ENCODE data around the gene PTAR1.
"Not testable (repeated sequence)": the region's sequence is repeated elsewhere in the genome, so short reads cannot be mapped to it uniquely, and the experiment has no call there.

The PTAR1 gene

GRCh38 chr9:69771775-69772418 is 12.1 kb upstream of the PTAR1 start:
- no peaks in the 10 kb centered on the region for H3K27me3 ChIP-seq (ENCODE audit: control insufficient read depth, insufficient read depth, low read length)
- no peak overlapping the region for H3K27ac ChIP-seq (ENCODE audit: low read depth, low read length)
- H3K4me3 ChIP-seq (ENCODE audit: low read length): no peak overlapping the region
- H3K36me3 ChIP-seq (ENCODE audit: control insufficient read depth, insufficient read depth, low read length): no peaks in the 10 kb centered on the region
- H3K9ac ChIP-seq (ENCODE audit: low read length): no peak overlapping the region
- H3K4me1 ChIP-seq (ENCODE audit: control insufficient read depth, insufficient read depth, low read length): no peaks in the 10 kb centered on the region

DNA sequence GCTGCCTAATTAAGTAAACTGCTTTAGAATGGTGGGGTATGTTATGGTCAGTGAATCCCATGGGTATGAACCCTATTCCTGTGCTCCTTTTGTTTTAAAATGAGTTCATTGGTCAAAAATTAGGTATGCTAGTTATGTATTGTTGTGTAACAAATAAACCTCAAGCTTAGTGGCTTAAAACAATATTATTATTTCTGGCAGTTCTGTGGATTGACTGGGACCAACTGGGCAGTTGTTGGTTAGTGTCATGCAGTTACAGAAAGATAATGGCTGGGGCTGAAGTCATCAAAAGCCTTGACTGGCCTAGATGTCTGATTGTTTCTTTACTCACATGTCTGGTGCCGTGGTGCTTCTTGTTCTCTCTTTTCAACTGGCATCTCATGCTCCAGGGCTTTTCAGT is 8.9 kb upstream of the PTAR1 start:
- no peaks in the 10 kb centered on the region for H3K27me3 ChIP-seq (ENCODE audit: control insufficient read depth, insufficient read depth, low read length)
- no peaks in the 10 kb centered on the region for H3K4me1 ChIP-seq (ENCODE audit: control insufficient read depth, insufficient read depth, low read length)
- no peak overlapping the region for H3K4me3 ChIP-seq (ENCODE audit: low read length)

GRCh38 chr9:69768101-69768500 is 8.3 kb upstream of the PTAR1 start:
- Histone ChIP-seq H3K4me3 (ENCODE audit: low read length) (no peak overlapping the region), H3K4me1 (ENCODE audit: control insufficient read depth, insufficient read depth, low read length) (no peaks in the 10 kb centered on the region), H3K36me3 (ENCODE audit: control insufficient read depth, insufficient read depth, low read length) (no peaks in the 10 kb centered on the region), H3K27me3 (ENCODE audit: control insufficient read depth, insufficient read depth, low read length) (no peaks in the 10 kb centered on the region), H3K27ac (ENCODE audit: low read depth, low read length) (no peak overlapping the region), H3K9ac (ENCODE audit: low read length) (no peak overlapping the region)

More for the DNA sequence above, 8.9 kb upstream of the PTAR1 start:
- H3K9ac ChIP-seq (ENCODE audit: low read length): no peak overlapping the region
- H3K36me3 ChIP-seq (ENCODE audit: control insufficient read depth, insufficient read depth, low read length): no peaks in the 10 kb centered on the region
- no peak overlapping the region for H3K27ac ChIP-seq (ENCODE audit: low read depth, low read length)

DNA sequence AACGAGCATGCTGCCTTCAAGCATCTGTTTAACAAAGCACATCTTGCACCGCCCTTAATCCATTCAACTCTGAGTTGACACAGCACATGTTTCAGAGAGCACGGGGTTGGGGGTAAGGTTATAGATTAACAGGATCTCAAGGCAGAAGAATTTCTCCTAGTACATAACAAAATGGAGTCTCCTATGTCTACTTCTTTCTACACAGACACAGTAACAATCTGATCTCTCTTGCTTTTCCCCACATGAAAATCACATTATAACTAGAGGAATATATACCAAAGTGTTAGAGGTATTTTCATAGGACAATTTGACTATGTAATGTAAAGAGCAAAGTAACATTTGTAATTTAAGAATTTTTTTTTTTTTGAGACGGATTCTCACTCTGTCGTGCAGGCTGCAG is 4.1 kb upstream of the PTAR1 start:
- not testable (repeated sequence) for H3K36me3 ChIP-seq (ENCODE audit: control insufficient read depth, insufficient read depth, low read length)

GRCh38 chr9:69762527-69762926 is 2.7 kb upstream of the PTAR1 start:
- Histone ChIP-seq H3K27me3 (ENCODE audit: control insufficient read depth, insufficient read depth, low read length) (no peaks in the 10 kb centered on the region), H3K4me3 (ENCODE audit: low read length) (no peak overlapping the region), H3K9ac (ENCODE audit: low read length) (no peak overlapping the region), H3K27ac (ENCODE audit: low read depth, low read length) (no peak overlapping the region), H3K4me1 (ENCODE audit: control insufficient read depth, insufficient read depth, low read length) (peaks cover 4% of the 10 kb centered on the region), H3K36me3 (ENCODE audit: control insufficient read depth, insufficient read depth, low read length) (no peaks in the 10 kb centered on the region)

More for the DNA sequence above, 4.1 kb upstream of the PTAR1 start:
- not testable (repeated sequence) for H3K4me1 ChIP-seq (ENCODE audit: control insufficient read depth, insufficient read depth, low read length); H3K27me3 ChIP-seq (ENCODE audit: control insufficient read depth, insufficient read depth, low read length); H3K4me3 ChIP-seq (ENCODE audit: low read length); H3K9ac ChIP-seq (ENCODE audit: low read length); H3K27ac ChIP-seq (ENCODE audit: low read depth, low read length)

DNA sequence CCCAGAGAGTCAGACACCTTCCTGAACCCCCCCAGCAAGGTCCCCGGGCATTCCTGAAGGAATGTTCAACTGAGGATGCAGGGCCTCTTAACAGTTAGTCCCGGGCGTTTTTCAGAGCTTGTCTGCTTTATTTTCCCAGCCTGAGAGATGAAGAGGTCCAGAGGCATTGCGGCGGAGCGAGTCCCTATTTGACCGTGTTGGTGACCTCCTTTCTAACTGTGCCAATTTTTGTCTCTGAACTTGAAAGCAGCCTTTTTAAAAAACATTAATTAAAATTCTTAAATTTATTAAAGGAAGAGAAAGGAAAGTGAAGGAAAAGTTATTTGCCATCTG is 433 bp upstream of the PTAR1 start:
- Histone ChIP-seq H3K27me3 (ENCODE audit: control insufficient read depth, insufficient read depth, low read length) (no peaks in the 10 kb centered on the region), H3K36me3 (ENCODE audit: control insufficient read depth, insufficient read depth, low read length) (no peaks in the 10 kb centered on the region), H3K4me3 (ENCODE audit: low read length) (peak overlapping the region; percentile 51), H3K9ac (ENCODE audit: low read length) (no peak overlapping the region), H3K27ac (ENCODE audit: low read depth, low read length) (peak overlapping the region; percentile 96), H3K4me1 (ENCODE audit: control insufficient read depth, insufficient read depth, low read length) (peaks cover 4% of the 10 kb centered on the region)

GRCh38 chr9:69759021-69759420 is 790 bp downstream of the PTAR1 start:
- Histone ChIP-seq H3K27me3 (ENCODE audit: control insufficient read depth, insufficient read depth, low read length) (no peaks in the 10 kb centered on the region), H3K4me3 (ENCODE audit: low read length) (peak overlapping the region; percentile 98), H3K4me1 (ENCODE audit: control insufficient read depth, insufficient read depth, low read length) (peaks cover 4% of the 10 kb centered on the region), H3K9ac (ENCODE audit: low read length) (peak overlapping the region; percentile 57), H3K27ac (ENCODE audit: low read depth, low read length) (peak overlapping the region; percentile 96), H3K36me3 (ENCODE audit: control insufficient read depth, insufficient read depth, low read length) (no peaks in the 10 kb centered on the region)

GRCh38 chr9:69757996-69758675 is 1.7 kb downstream of the PTAR1 start:
- H3K4me1 ChIP-seq (ENCODE audit: control insufficient read depth, insufficient read depth, low read length): peaks cover 4% of the 10 kb centered on the region
- no peaks in the 10 kb centered on the region for H3K27me3 ChIP-seq (ENCODE audit: control insufficient read depth, insufficient read depth, low read length)
- H3K27ac ChIP-seq (ENCODE audit: low read depth, low read length): no peak overlapping the region
- H3K4me3 ChIP-seq (ENCODE audit: low read length): peak overlapping the region; percentile 32
- H3K9ac ChIP-seq (ENCODE audit: low read length): no peak overlapping the region
- no peaks in the 10 kb centered on the region for H3K36me3 ChIP-seq (ENCODE audit: control insufficient read depth, insufficient read depth, low read length)

DNA sequence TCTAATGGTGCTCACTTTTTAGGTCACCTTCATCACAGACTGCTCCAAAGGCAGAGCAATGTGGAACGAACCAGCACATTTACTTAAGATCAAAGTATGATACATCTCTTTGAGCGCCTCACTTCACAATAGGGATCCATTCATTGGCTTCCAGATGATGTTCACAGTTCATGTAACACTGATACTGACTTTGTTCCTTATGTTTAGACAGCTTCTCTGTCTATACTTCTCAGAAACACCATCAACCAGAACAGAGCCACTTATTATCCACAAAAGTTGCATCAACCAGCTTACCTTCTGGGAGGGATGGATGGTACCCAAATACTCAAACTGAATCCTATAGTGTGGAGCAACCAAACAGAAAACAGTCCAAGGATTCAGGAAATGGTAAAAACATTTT is 4.6 kb downstream of the PTAR1 start:
- no peak overlapping the region for H3K9ac ChIP-seq (ENCODE audit: low read length)
- no peak overlapping the region for H3K4me3 ChIP-seq (ENCODE audit: low read length)
- no peaks in the 10 kb centered on the region for H3K36me3 ChIP-seq (ENCODE audit: control insufficient read depth, insufficient read depth, low read length)
- H3K27me3 ChIP-seq (ENCODE audit: control insufficient read depth, insufficient read depth, low read length): no peaks in the 10 kb centered on the region
- no peak overlapping the region for H3K27ac ChIP-seq (ENCODE audit: low read depth, low read length)
- peaks cover 4% of the 10 kb centered on the region for H3K4me1 ChIP-seq (ENCODE audit: control insufficient read depth, insufficient read depth, low read length)

- peaks cover 3% of the 10 kb centered on the region for H3K36me3 ChIP-seq (ENCODE audit: control insufficient read depth, insufficient read depth, low read length)
- H3K4me3 ChIP-seq (ENCODE audit: low read length): no peak overlapping the region
- H3K9ac ChIP-seq (ENCODE audit: low read length): no peak overlapping the region
- H3K27me3 ChIP-seq (ENCODE audit: control insufficient read depth, insufficient read depth, low read length): no peaks in the 10 kb centered on the region
- peaks cover 4% of the 10 kb centered on the region for H3K4me1 ChIP-seq (ENCODE audit: control insufficient read depth, insufficient read depth, low read length)
- H3K27ac ChIP-seq (ENCODE audit: low read depth, low read length): no peak overlapping the region
Measured at GRCh38 chr9:69753830-69754229, 6.0 kb downstream of the PTAR1 start.

DNA sequence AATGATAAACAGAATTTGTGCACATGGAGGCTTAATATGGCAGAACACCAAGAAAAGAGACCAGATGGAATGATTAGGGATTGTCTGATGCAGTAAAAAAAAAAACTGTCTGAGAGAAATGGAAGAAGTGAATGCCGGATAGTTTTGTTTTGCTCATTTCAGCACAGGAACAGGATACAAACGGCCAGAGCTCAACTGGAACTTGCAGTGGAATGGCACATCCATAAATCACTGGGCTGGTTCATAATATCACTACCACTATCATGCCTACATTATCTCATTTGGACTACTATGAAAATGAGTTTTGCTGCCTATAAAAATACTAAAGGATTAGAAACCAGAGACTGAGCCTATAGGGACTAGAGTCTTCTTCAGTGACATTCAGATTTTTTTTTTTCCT is 9.7 kb downstream of the PTAR1 start:
- Histone ChIP-seq H3K9ac (ENCODE audit: low read length) (no peak overlapping the region), H3K27me3 (ENCODE audit: control insufficient read depth, insufficient read depth, low read length) (no peaks in the 10 kb centered on the region), H3K27ac (ENCODE audit: low read depth, low read length) (no peak overlapping the region), H3K4me3 (ENCODE audit: low read length) (no peak overlapping the region), H3K36me3 (ENCODE audit: control insufficient read depth, insufficient read depth, low read length) (peaks cover 3% of the 10 kb centered on the region), H3K4me1 (ENCODE audit: control insufficient read depth, insufficient read depth, low read length) (peaks cover 4% of the 10 kb centered on the region)

- Histone ChIP-seq H3K36me3 (ENCODE audit: control insufficient read depth, insufficient read depth, low read length) (peaks cover 3% of the 10 kb centered on the region), H3K4me3 (ENCODE audit: low read length) (no peak overlapping the region), H3K27ac (ENCODE audit: low read depth, low read length) (no peak overlapping the region), H3K4me1 (ENCODE audit: control insufficient read depth, insufficient read depth, low read length) (peaks cover 4% of the 10 kb centered on the region), H3K9ac (ENCODE audit: low read length) (no peak overlapping the region), H3K27me3 (ENCODE audit: control insufficient read depth, insufficient read depth, low read length) (no peaks in the 10 kb centered on the region)
Measured at GRCh38 chr9:69748304-69748703, 11.5 kb downstream of the PTAR1 start.

All from rectal smooth muscle tissue (tissue), 1 donor.